Measurements from ENCODE around the gene RAPGEF5.

The RAPGEF5 gene

GRCh38 chr7:22179442-22179879 lies 177.5 kb downstream of the RAPGEF5 start:
- no peak overlapping the region for H3K27ac ChIP-seq
- TF ChIP-seq CTCF (IDR thresholded peaks at IDR 0.05), result no peak
- H3K36me3 ChIP-seq, result no peaks in the 10 kb centered on the region
- no peak overlapping the region for H3K4me3 ChIP-seq
- DNase-seq, result no peak
- H3K27me3 ChIP-seq, result no peaks in the 10 kb centered on the region
- intact Hi-C loops (cut with DNase I; ENCODE audit: low total_unique reads), result no loop called here
- no peaks in the 10 kb centered on the region for H3K9me3 ChIP-seq
- H3K4me1 ChIP-seq, result peaks cover 0 to 6% (median 0%) of the 10 kb centered on the region in 4 donors

GRCh38 chr7:22178735-22179134 lies 178.2 kb downstream of the RAPGEF5 start:
- H3K27me3 ChIP-seq, result no peaks in the 10 kb centered on the region
- intact Hi-C loops (cut with DNase I; ENCODE audit: low total_unique reads), result no loop called here
- no peaks in the 10 kb centered on the region for H3K9me3 ChIP-seq
- no peak for TF ChIP-seq CTCF (IDR thresholded peaks at IDR 0.05)
- no peak for DNase-seq
- H3K27ac ChIP-seq, result no peak overlapping the region
- H3K4me1 ChIP-seq, result peaks cover 0 to 14% (median under 1%) of the 10 kb centered on the region in 4 donors
- H3K36me3 ChIP-seq, result no peaks in the 10 kb centered on the region
- H3K4me3 ChIP-seq, result no peak overlapping the region

GRCh38 chr7:22176791-22177412 lies 180.1 kb downstream of the RAPGEF5 start:
- DNase-seq, result no peak
- Histone ChIP-seq H3K9me3 (no peaks in the 10 kb centered on the region), H3K36me3 (no peaks in the 10 kb centered on the region), H3K4me1 (peaks cover 0 to 26% (median 4%) of the 10 kb centered on the region in 4 donors), H3K27ac (no peak overlapping the region), H3K27me3 (no peaks in the 10 kb centered on the region), H3K4me3 (no peak overlapping the region)
- no peak for TF ChIP-seq CTCF (IDR thresholded peaks at IDR 0.05)
- intact Hi-C loops (cut with DNase I; ENCODE audit: low total_unique reads), result no loop called here

GRCh38 chr7:22174574-22174953 lies 182.4 kb downstream of the RAPGEF5 start:
- no peaks in the 10 kb centered on the region for H3K9me3 ChIP-seq
- no peak overlapping the region for H3K4me3 ChIP-seq
- no peaks in the 10 kb centered on the region for H3K27me3 ChIP-seq
- DNase-seq, result no peak
- no peak for TF ChIP-seq CTCF (IDR thresholded peaks at IDR 0.05)
- H3K4me1 ChIP-seq, result peaks cover 0 to 26% (median 4%) of the 10 kb centered on the region in 4 donors
- intact Hi-C loops (cut with DNase I; ENCODE audit: low total_unique reads), result no loop called here
- no peaks in the 10 kb centered on the region for H3K36me3 ChIP-seq
- H3K27ac ChIP-seq, result peak overlapping the region in 1 of 2 donors; percentile 19

GRCh38 chr7:22173685-22174573 lies 183.0 kb downstream of the RAPGEF5 start:
- Histone ChIP-seq H3K4me3 (no peak overlapping the region), H3K9me3 (no peaks in the 10 kb centered on the region), H3K27ac (peak overlapping the region in 1 of 2 donors; percentile 19), H3K27me3 (no peaks in the 10 kb centered on the region), H3K4me1 (peaks cover 0 to 26% (median 4%) of the 10 kb centered on the region in 4 donors), H3K36me3 (no peaks in the 10 kb centered on the region)
- no peak for TF ChIP-seq CTCF (IDR thresholded peaks at IDR 0.05)
- DNase-seq, result no peak
- intact Hi-C loops (cut with DNase I; ENCODE audit: low total_unique reads), result no loop called here

Measured in tibial artery (tissue), 4 donors.